HG03575 (cell line): ENCODE data around the gene ZNF674.
A peak's percentile ranks its signal among the peaks of the same experiment; 100 is the strongest.
"Not testable (repeated sequence)": the region's sequence is repeated elsewhere in the genome, so short reads cannot be mapped to it uniquely, and the experiment has no call there.

Source experiments
- ATAC-seq: cut with Tn5 transposase; IDR thresholded peaks from one replicate; pipeline ENCODE4 v1.9.1; 2021; ENCODE audit not compliant: unreplicated experiment, insufficient number of reproducible peaks, low FRiP score; ENCODE audit errors: extremely low read depth

ZNF674 gene

GRCh38 chrX:46502848-46503247 lies 42.4 kb downstream of the ZNF674 start:
- ATAC-seq, result no peak

DNA sequence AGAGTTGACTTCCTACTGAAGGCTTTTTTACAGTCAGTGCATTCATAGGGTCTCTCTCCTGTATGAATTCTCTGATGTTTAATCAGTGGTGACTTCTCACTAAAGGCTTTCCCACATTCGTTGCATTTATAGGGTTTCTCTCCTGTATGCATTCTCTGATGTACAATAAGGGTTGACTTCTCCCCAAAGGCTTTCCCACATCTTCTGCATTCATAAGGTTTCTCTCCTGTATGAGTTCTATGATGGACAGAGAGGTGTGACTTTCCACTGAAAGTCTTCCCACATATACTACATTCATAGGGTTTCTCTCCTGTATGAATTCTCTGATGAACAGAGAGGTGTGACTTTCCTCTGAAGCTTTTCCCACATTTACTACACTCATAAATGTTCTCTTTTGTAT lies 45.2 kb downstream of the ZNF674 start:
- no peak for ATAC-seq

- ATAC-seq, result no peak
Measured at GRCh38 chrX:46488712-46489111, 56.5 kb downstream of the ZNF674 start.

DNA sequence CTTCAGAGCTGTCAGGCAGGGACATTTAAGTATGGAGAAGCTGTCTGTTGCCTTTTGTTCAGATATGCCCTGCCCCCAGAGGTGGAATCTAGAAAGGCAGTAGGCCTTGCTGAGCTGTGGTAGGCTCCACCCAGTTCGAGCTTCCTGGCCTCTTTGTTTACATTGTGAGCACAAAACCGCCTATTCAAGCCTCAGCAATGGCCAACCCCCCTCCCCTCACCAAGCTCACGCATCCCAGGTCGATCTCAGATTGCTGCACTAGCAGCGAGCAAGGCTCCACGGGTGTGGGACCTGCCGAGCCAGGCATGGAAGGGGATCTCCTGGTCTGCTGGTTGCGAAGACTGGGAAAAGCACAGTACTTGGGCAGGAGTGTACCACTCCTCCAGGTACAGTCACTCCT lies 59.3 kb downstream of the ZNF674 start:
- ATAC-seq, result no peak

DNA sequence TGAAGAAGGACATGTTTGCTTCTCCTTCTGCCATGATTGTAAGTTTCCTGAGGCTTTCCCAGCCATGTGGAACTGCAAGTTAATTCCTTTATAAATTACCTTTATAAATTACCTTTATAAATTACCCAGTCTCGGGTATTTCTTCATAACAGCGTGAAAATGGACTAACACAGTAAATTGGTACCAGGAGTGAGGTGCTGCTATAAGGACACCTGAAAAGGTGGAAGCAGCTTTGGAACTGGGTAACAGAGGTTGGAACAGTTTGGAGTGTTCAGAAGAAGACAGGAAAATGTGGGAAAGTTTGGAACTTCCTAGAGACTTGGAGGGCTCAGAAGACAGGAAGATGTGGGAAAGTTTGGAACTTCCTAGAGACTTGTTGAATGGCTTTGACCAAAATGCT lies 66.6 kb downstream of the ZNF674 start:
- ATAC-seq, result not testable (repeated sequence)

DNA sequence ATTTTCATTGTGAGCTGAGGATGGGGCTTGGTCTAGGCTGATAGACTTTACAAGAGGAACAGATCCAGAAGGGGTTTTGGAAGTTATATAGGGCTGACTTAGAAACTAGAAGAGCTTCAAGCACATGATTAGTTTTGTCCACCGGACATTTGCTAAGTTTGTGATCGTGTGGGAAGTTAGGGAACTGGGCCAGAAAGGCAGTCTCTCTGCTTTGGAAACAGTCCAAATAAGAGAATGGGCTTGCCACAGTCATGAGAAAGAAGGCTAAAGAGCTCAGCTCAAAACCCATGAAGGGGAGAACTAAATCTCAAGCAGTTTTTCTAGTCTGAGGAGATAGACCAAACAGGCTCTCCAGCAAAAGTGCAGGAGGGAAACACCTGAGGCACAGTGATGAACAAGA lies 67.8 kb downstream of the ZNF674 start:
- ATAC-seq, result no peak

DNA sequence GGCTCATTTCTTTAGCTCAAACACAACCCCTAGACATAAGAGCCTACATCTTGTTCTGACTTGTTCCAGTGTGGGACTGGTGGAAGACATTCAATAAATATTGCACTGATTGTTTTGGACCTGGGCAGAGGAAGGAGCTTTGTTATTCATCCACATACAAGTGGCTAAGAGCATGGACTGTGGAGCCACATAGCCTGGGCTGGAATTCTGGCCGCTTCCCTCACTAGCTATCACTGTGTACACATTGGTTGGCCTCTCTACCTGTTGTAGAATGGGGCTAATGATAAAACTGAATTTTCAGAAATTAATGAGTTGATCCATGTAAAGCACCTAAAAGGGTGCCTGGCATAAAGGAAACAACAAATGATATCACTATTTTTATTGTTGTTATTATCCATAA lies 80.0 kb downstream of the ZNF674 start:
- no peak for ATAC-seq

- ATAC-seq, result no peak
Measured at GRCh38 chrX:46463682-46464081, 81.5 kb downstream of the ZNF674 start.

DNA sequence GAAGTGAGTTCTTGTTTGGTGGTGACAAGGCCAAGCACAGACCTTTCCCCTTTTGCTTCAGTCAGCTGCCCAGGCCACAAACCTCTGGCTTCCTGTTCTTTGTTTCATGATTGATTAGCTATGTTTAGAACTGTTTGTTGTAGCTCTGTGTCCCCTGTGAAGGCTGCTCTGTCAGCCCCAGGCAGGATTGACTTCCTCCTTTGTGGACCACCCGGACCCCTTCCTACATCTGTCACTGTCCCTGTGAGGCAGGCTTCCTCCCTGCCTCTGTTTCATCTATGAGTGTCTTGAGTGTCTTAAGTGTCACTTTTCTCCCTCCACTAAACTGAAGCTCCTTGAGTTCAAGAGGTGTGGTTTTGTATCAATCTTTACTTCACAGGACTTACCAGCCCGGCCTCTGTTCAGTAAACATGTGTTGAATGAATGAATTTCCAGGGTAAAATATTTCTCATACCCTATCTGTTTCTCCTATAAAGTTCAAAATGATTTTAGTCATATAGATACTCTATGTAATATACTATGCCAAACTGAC lies 83.5 kb downstream of the ZNF674 start:
- peak; percentile 91 for ATAC-seq

DNA sequence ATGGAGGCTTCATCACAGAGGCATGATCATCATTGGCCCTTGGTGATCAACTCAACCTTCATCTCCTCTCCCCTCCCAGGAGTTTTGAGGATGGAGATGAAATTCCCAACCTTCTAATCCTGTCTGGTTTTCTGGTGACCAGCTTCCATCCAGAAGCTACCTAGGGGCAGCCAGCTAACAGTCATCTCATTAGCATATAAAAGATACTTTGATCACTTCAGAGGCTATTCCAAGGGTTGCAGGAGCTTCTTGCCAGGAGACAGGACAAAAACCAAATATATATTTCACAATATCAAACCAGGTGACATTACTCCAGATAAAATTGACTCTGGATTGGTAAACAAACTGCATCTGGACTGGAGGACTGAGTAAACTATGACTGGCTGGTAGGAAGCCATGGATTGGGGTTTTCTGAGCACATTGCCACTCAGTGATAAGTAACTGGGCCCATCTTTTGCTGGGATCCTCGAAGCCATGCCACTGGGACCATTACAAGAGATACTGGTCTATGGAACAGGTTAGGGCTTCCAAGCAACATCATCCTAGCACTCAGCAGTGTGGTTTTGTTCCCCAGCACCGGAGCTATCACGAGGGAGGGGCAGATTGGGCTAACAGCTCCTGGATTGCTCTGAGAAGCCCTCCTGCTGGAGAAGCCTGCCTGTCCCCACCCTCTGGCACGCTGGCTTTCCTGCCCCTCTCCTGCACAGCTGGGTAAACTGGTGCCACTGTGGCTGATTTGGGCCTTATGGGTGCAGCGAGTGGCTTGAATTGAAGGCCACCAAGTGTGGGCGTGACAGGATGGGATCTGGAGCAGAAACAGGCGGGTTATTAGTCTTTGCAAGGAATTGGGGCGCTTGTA lies 84.2 kb downstream of the ZNF674 start:
- not testable (repeated sequence) for ATAC-seq

DNA sequence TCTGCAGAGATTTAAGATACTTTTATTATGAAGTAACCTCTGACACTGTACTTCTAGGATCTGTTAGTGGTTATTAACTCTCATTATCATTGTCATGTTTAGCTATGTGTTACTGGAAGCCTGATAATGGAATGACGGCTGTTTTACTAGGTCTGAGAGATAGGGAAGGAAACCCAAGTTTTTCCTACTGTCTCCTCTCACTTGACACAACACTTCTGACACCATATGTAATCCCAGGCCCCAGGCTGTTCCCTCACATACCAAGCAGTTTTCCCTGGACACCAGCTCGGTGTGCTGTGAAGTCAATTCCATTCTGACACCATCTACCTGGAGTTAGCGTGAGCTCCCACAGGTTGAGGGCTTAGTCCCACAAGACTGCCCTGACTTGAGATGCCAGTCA lies 85.6 kb downstream of the ZNF674 start:
- no peak for ATAC-seq

DNA sequence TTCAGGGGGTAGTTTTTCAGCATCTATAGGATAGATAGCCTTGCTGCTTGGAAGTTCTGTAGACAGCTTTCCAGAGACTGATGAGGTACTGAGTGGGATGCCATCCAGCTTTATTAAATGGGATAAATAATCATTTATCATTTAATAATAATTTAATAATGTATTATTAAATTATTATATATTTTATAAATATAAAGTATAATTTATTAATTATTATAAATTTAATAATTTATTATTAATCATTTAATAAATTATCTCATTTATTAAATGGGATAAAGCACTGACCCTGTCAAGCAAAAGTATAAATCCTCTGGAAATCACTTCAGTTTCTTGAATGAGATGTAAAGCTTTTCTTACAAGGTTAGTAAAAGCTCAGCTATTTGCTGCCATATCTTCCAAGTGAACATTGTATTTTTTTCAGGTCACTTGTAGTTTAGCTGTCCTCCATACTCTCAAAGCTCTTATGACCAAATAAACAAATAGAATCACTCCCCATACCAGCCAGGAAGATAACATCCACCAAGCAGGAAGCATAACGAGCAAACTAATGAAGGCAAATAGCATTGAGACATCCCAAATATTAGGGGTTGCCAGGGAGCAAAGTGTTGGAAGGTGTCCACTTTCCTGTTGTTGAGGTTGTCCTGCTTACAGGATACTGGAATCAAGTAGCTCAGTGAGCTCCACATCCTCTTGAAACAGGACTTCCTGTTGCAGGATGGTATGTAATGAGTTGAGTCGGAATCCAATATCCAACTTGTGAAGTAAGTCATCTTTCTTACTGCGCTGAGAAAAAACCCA lies 88.9 kb downstream of the ZNF674 start:
- ATAC-seq, result no peak
